H1 (cell line): ENCODE measurements around the gene USP30. TPM values are rescaled to one million over a fixed set of nuclear protein-coding genes. Genes with fewer than 3 reads are reported as not detected.

Experiments used
- CTCF ChIA-PET: fragments of 300-600 bp; sonication (Branson Sonifier 250); formaldehyde crosslinking; loops from one replicate; lab custom pipeline; 2021; ENCODE audit not compliant: partially characterized antibody; lab: Charles Lee
- POLR2A ChIA-PET: fragments of 300-600 bp; sonication (Branson Sonifier 250); formaldehyde crosslinking; loops from one replicate; lab custom pipeline; 2021; ENCODE audit warnings: inconsistent platforms; ENCODE audit not compliant: partially characterized antibody; lab: Charles Lee
- DNase-seq, 2 experiments: peaks; one replicate each; pipeline versions ENCODE4 v3.0.0 to v3.0.0-alpha.2; 2010 to 2022; ENCODE audit warnings: low spot score in 2 of 2, low read depth in 1 of 2, mixed read lengths in 1 of 2
- FAIRE-seq: peaks from 2 replicates; lab custom pipeline; 2011; peaks lifted over from hg19 to GRCh38; lab: Jason Lieb, UNC
- H2AFZ ChIP-seq: 2 replicates; pipeline ENCODE4 v1.8.1; 2012; ENCODE audit warnings: low read length, inconsistent platforms
- H2AK5ac ChIP-seq: 2 replicates; pipeline ENCODE4 v1.6.1; 2013; ENCODE audit warnings: low read depth, low read length
- H2BK120ac ChIP-seq: replicated peaks from 2 replicates; pipeline ENCODE3; 2013; ENCODE audit warnings: low read depth, low read length, inconsistent platforms
- H2BK12ac ChIP-seq: 2 replicates; pipeline ENCODE4 v1.6.1; 2013; ENCODE audit warnings: low read depth, low read length
- H2BK15ac ChIP-seq: 2 replicates; pipeline ENCODE4 v1.6.1; 2013; ENCODE audit warnings: low read length
- H2BK20ac ChIP-seq: 2 replicates; pipeline ENCODE4 v1.6.1; 2013; ENCODE audit warnings: low read length
- H2BK5ac ChIP-seq: 2 replicates; pipeline ENCODE4 v1.6.1; 2013; ENCODE audit warnings: low read depth, low read length
- H3K14ac ChIP-seq: 2 replicates; pipeline ENCODE4 v1.6.1; 2013; ENCODE audit warnings: inconsistent platforms; ENCODE audit not compliant: insufficient read length
- H3K18ac ChIP-seq: 2 replicates; pipeline ENCODE4 v1.6.1; 2013; ENCODE audit warnings: low read length; ENCODE audit errors: extremely low read depth
- H3K23ac ChIP-seq: 2 replicates; pipeline ENCODE4 v1.6.1; 2013; ENCODE audit warnings: inconsistent platforms; ENCODE audit not compliant: insufficient read length
- H3K23me2 ChIP-seq: 2 replicates; pipeline ENCODE4 v1.6.1; 2013; ENCODE audit warnings: low read depth, low read length
- H3K27ac ChIP-seq: 2 replicates; pipeline ENCODE4 v1.6.1; 2011; ENCODE audit warnings: low read depth, low read length, inconsistent platforms
- H3K27me3 ChIP-seq, 4 experiments: replicated peaks in 1 of 4; 1 replicate in 1 of 4; 2 replicates in 3 of 4; pipeline versions ENCODE4 v1.6.1 to v1.8.1; 2011 to 2013; ENCODE audit warnings: low read length in 3 of 4, mild to moderate bottlenecking in 3 of 4, inconsistent platforms in 2 of 4, mixed read lengths in 2 of 4, moderate library complexity in 1 of 4; ENCODE audit not compliant: control insufficient read depth in 3 of 4, insufficient read depth in 3 of 4; ENCODE audit errors: extremely low read depth in 1 of 4
- H3K36me3 ChIP-seq, 4 experiments: 2 replicates each; pipeline versions ENCODE4 v1.6.1 to v1.8.1; 2011 to 2013; ENCODE audit warnings: mild to moderate bottlenecking in 4 of 4, low read length in 3 of 4, moderate library complexity in 2 of 4, control low read depth in 1 of 4, inconsistent platforms in 1 of 4; ENCODE audit not compliant: insufficient read depth in 4 of 4, control insufficient read depth in 2 of 4
- H3K4ac ChIP-seq: replicated peaks from 2 replicates; pipeline ENCODE3; 2013; ENCODE audit warnings: low read length, low read depth, mixed read lengths, inconsistent platforms; ENCODE audit not compliant: insufficient read length
- H3K4me1 ChIP-seq, 4 experiments: replicated peaks in 1 of 4; 1 replicate in 1 of 4; 2 replicates in 3 of 4; pipeline versions ENCODE4 v1.6.1 to v1.8.1; 2011 to 2013; ENCODE audit warnings: low read length in 3 of 4, inconsistent platforms in 2 of 4, mixed read lengths in 1 of 4; ENCODE audit not compliant: insufficient read depth in 4 of 4, control insufficient read depth in 3 of 4
- H3K4me2 ChIP-seq, 2 experiments: 2 replicates each; pipeline versions ENCODE4 v1.6.1 to v1.8.1; 2011 to 2013; ENCODE audit warnings: low read depth in 2 of 2, low read length in 2 of 2, control low read depth in 1 of 2, inconsistent platforms in 1 of 2, mild to moderate bottlenecking in 1 of 2; ENCODE audit not compliant: insufficient read depth in 1 of 2
- H3K4me3 ChIP-seq, 4 experiments: fragments of 200-600, 300-600 bp in 1 of 4; sonication (generic), shearing (Covaris generic), sonication (Bioruptor Twin) in 1 of 4; 2 replicates each; pipeline versions ENCODE4 v1.5.1 to v1.8.1; 2011 to 2016; ENCODE audit warnings: low read length in 4 of 4, low read depth in 3 of 4, control low read depth in 2 of 4, inconsistent platforms in 2 of 4, mild to moderate bottlenecking in 2 of 4, mixed read lengths in 1 of 4, moderate library complexity in 1 of 4; ENCODE audit not compliant: insufficient read depth in 2 of 4; ENCODE audit errors: extremely low read depth in 1 of 4
- H3K56ac ChIP-seq: replicated peaks from 2 replicates; pipeline ENCODE3; 2013; ENCODE audit warnings: low read depth, mild to moderate bottlenecking, mixed read lengths, low read length, inconsistent platforms; ENCODE audit not compliant: insufficient read length
- H3K79me1 ChIP-seq: 2 replicates; pipeline ENCODE4 v1.6.1; 2013; ENCODE audit warnings: low read depth, low read length, control low read depth
- H3K79me2 ChIP-seq, 2 experiments: 2 replicates each; pipeline versions ENCODE4 v1.6.1 to v1.8.1; 2012 to 2013; ENCODE audit warnings: low read length in 2 of 2, mild to moderate bottlenecking in 2 of 2, inconsistent platforms in 1 of 2; ENCODE audit not compliant: insufficient read depth in 2 of 2, control insufficient read depth in 1 of 2
- H3K9ac ChIP-seq, 4 experiments: replicated peaks in 1 of 4; 1 replicate in 1 of 4; 2 replicates in 3 of 4; pipeline versions ENCODE4 v1.6.1 to v1.8.1; 2011 to 2013; ENCODE audit warnings: low read depth in 3 of 4, low read length in 3 of 4, control low read depth in 2 of 4, mild to moderate bottlenecking in 2 of 4, moderate library complexity in 2 of 4, inconsistent platforms in 1 of 4; ENCODE audit errors: extremely low read depth in 1 of 4
- H3K9me3 ChIP-seq, 2 experiments: 2 replicates each; pipeline versions ENCODE4 v1.6.1 to v1.8.1; 2012 to 2013; ENCODE audit warnings: mild to moderate bottlenecking in 2 of 2, moderate library complexity in 2 of 2, control low read depth in 1 of 2, inconsistent platforms in 1 of 2, low read depth in 1 of 2, low read length in 1 of 2, mixed read lengths in 1 of 2; ENCODE audit not compliant: insufficient read depth in 2 of 2
- H4K20me1 ChIP-seq, 2 experiments: replicated peaks in 1 of 2; 2 replicates each; pipeline versions ENCODE3 to v1.8.1; 2011 to 2013; ENCODE audit warnings: inconsistent platforms in 2 of 2, low read length in 2 of 2, mild to moderate bottlenecking in 1 of 2; ENCODE audit not compliant: insufficient read depth in 2 of 2, control insufficient read depth in 1 of 2
- H4K5ac ChIP-seq: 2 replicates; pipeline ENCODE4 v1.6.1; 2013; ENCODE audit warnings: low read length, low read depth, mixed read lengths, inconsistent platforms; ENCODE audit not compliant: insufficient read length
- H4K8ac ChIP-seq: 2 replicates; pipeline ENCODE4 v1.8.0; 2013; ENCODE audit warnings: mild to moderate bottlenecking, moderate library complexity, low read length, inconsistent platforms; ENCODE audit not compliant: insufficient read depth; ENCODE audit errors: extremely low read depth
- H4K91ac ChIP-seq: replicated peaks from 2 replicates; pipeline ENCODE3; 2013; ENCODE audit warnings: low read length, mixed read lengths, inconsistent platforms; ENCODE audit not compliant: insufficient read length
- BRCA1 ChIP-seq: IDR thresholded peaks from 2 replicates; pipeline ENCODE4 v1.6.1; 2012; ENCODE audit warnings: low read depth, low read length, improper control_type of control experiment
- E2F6 ChIP-seq: IDR thresholded peaks from 2 replicates; pipeline ENCODE4 v1.6.1; 2012; ENCODE audit warnings: inconsistent platforms
- JUND ChIP-seq: IDR thresholded peaks from 2 replicates; pipeline ENCODE4 v1.6.1; 2011; ENCODE audit warnings: mild to moderate bottlenecking, improper control_type of control experiment, low read length
- KDM1A ChIP-seq: fragments of 200-600, 300-600 bp; sonication (generic); IDR thresholded peaks from 2 replicates; pipeline ENCODE4 v1.7.1; 2016; ENCODE audit warnings: mild to moderate bottlenecking, low read length, borderline replicate concordance
- NRF1 ChIP-seq: IDR thresholded peaks from 2 replicates; pipeline ENCODE4 v1.6.1; 2011; ENCODE audit warnings: mild to moderate bottlenecking, low read depth, low read length, improper control_type of control experiment
- POU5F1 ChIP-seq: IDR thresholded peaks from 2 replicates; pipeline ENCODE4 v1.6.1; 2011; ENCODE audit warnings: low read depth, mild to moderate bottlenecking, low read length, moderate library complexity
- RAD21 ChIP-seq, 2 experiments: IDR thresholded peaks in 1 of 2; conservative IDR thresholded peaks in 1 of 2; 2 replicates each; pipeline ENCODE4 v1.6.1; 2011; ENCODE audit warnings: low read depth in 2 of 2, low read length in 2 of 2, improper control_type of control experiment in 1 of 2, inconsistent platforms in 1 of 2, mild to moderate bottlenecking in 1 of 2, moderate library complexity in 1 of 2
- SP2 ChIP-seq: IDR thresholded peaks from 2 replicates; pipeline ENCODE4 v1.6.1; 2012; ENCODE audit warnings: mild to moderate bottlenecking, low read length, inconsistent platforms
- SUZ12 ChIP-seq: fragments of 200-600 bp; sonication (generic); IDR thresholded peaks from 2 replicates; pipeline ENCODE4 v1.6.1; 2012; ENCODE audit warnings: mild to moderate bottlenecking, inconsistent platforms, low read length, moderate library complexity, mixed read lengths
- TAF1 ChIP-seq: IDR thresholded peaks from 2 replicates; pipeline ENCODE4 v1.6.1; 2011; ENCODE audit warnings: mild to moderate bottlenecking, low read depth, low read length
- TEAD4 ChIP-seq: IDR thresholded peaks from 2 replicates; pipeline ENCODE4 v1.6.1; 2012; ENCODE audit warnings: low read depth, low read length, inconsistent platforms, mixed read lengths
- USF2 ChIP-seq: IDR thresholded peaks from 2 replicates; pipeline ENCODE4 v1.6.1; 2011; ENCODE audit warnings: low read length, improper control_type of control experiment
- ZNF274 ChIP-seq: IDR thresholded peaks from 2 replicates; pipeline ENCODE4 v1.7.0; 2012; ENCODE audit warnings: low read length, borderline replicate concordance; ENCODE audit errors: extremely low read depth
- WGBS, 2 experiments: shearing (Covaris generic) in 1 of 2; methylation state at CpG; one replicate each; pipeline versions ENCODE4 v1.1.6 to v1.1.7; 2013 to 2015; ENCODE audit warnings: low lambda C conversion rate in 2 of 2, mixed read lengths in 2 of 2, inconsistent platforms in 1 of 2, low coverage in 1 of 2, missing lambda C conversion rate in 1 of 2; ENCODE audit not compliant: insufficient replicate concordance in 2 of 2, insufficient coverage in 1 of 2, insufficient read length in 1 of 2; ENCODE audit errors: extremely low coverage in 1 of 2, missing lambda C conversion rate in 1 of 2; 5-methylcytosine and 5-hydroxymethylcytosine counted together
- polyA plus RNA-seq, 7 experiments: library from polyadenylated mRNA; depleted of rRNA in 3 of 7; stranded (reverse) in 5 of 7; unstranded in 2 of 7; fragments of >200 nt in 5 of 7; fragments of 200-250 nt in 2 of 7; gene quantifications; 1 replicate in 5 of 7; 2 replicates in 1 of 7; 4 replicates in 1 of 7; pipeline versions ENCODE4 v1.2.1 to v1.2.3, GENCODE V29; 2011 to 2013; ENCODE audit warnings: missing spikeins in 2 of 7, mixed read lengths in 2 of 7
- total RNA-seq: library from RNA; stranded (reverse); fragmentation: NEBNext Ultra II Directional; extraction: Animal tissue kit (Norgen Biotek cat#: 25700); gene quantifications from 2 replicates; pipeline ENCODE4 v1.2.1, GENCODE V29; 2021

USP30 gene
- total and polyA plus RNA-seq, 2 of the 8 experiments (the other 6 are each of a cell fraction or from before 2014, with no cell fraction given), result 7.0 to 12.2 TPM

DNA sequence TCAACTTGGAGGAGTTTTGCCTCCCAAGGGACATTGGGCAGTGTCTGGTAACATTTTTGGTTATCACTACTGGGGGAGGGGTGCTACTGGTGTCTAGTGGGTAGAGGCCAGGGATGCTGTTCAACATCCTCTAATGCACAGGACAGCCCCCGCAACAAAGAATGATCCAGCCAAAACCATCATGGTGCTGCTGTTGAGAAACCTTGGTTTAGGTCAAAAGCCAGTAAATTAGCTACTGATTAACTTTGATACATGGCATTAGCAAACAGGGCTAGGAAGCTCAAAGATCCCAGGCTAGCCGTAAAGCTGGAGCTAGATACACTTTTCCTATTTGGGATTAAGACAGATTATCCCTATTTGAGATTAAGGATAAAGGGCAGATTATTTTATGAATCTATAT is 32.0 kb downstream of the USP30 start:
- Histone ChIP-seq H3K9ac (no peak overlapping the region), H3K4ac (no peak overlapping the region), H2BK12ac (no peak overlapping the region), H4K91ac (no peak overlapping the region), H2AK5ac (no peak overlapping the region), H3K56ac (no peak overlapping the region), H4K20me1 (peaks cover 0 to 1% of the 10 kb centered on the region in 2 experiments), H2BK120ac (no peak overlapping the region), H2BK15ac (no peak overlapping the region), H3K4me3 (no peak overlapping the region), H3K4me2 (no peak overlapping the region), H4K5ac (no peak overlapping the region), H3K79me2 (no peaks in the 10 kb centered on the region), H3K27me3 (no peaks in the 10 kb centered on the region), H3K18ac (no peak overlapping the region), H3K23me2 (no peaks in the 10 kb centered on the region), H4K8ac (no peak overlapping the region), H2BK5ac (no peak overlapping the region), H3K4me1 (no peaks in the 10 kb centered on the region), H3K36me3 (peaks cover 0 to 16% (median under 1%) of the 10 kb centered on the region in 4 experiments; a peak in 6 of 8 replicates), H3K9me3 (no peaks in the 10 kb centered on the region), H3K14ac (no peak overlapping the region), H3K79me1 (no peaks in the 10 kb centered on the region), H2BK20ac (no peak overlapping the region), H3K27ac (no peak overlapping the region), H3K23ac (no peak overlapping the region), H2AFZ (no peak overlapping the region)
- DNase-seq (no peak), FAIRE-seq (no peak)
- POLR2A ChIA-PET, result interaction anchor here (2.2 kb wide), 1 partner anchor 15 kb away, joined by 7 read pairs; no protein-coding TSS in a partner anchor
- WGBS, 2 experiments, result 95% methylated on average over 2 of the region's 2 CpGs; no CpG with 5 or more reads in 1 of the 2 experiments
- CTCF ChIA-PET, result interaction anchor here (0.6 to 1.4 kb wide), 2 partner anchors 199 to 669 kb away, joined by 3 read pairs; no protein-coding TSS in a partner anchor
- TF ChIP-seq E2F6 (no peak), KDM1A (no peak), TEAD4 (no peak), BRCA1 (no peak), JUND (no peak), ZNF274 (no peak), NRF1 (no peak), RAD21 (IDR thresholded peaks at IDR 0.05 in 1 of 2, conservative IDR thresholded peaks at IDR 0.05 in 1 of 2; ENCODE audit: low read depth in 2 of 2, low read length in 2 of 2) (no peak), POU5F1 (no peak), SP2 (no peak), USF2 (no peak), TAF1 (no peak), SUZ12 (no peak)
